Activated CD8-positive, alpha-beta memory T cell treated with anti-CD3 and anti-CD28 coated beads for 36 hours (primary cell): ENCODE measurements around the gene SLC6A17. TPM values are rescaled to one million over a fixed set of nuclear protein-coding genes. Genes with fewer than 3 reads are reported as not detected.

Experiments used
- CTCF ChIA-PET: fragments of 350-600 bp; sonication (Branson Sonifier 250); formaldehyde crosslinking; loops from one replicate; lab custom pipeline; 2021; ENCODE audit warnings: antibody characterized with exemption; lab: Charles Lee
- POLR2A ChIA-PET: fragments of 350-600 bp; sonication (Branson Sonifier 250); formaldehyde crosslinking; loops from one replicate; lab custom pipeline; 2021; ENCODE audit warnings: antibody characterized with exemption; lab: Charles Lee
- total RNA-seq, 2 experiments: library from RNA; stranded (reverse); gene quantifications; one replicate each; pipeline ENCODE4 v1.2.3, GENCODE V29; 2021

SLC6A17 gene
- total RNA-seq, 2 experiments from 2014 or later = 0.10 to 0.13 TPM

DNA sequence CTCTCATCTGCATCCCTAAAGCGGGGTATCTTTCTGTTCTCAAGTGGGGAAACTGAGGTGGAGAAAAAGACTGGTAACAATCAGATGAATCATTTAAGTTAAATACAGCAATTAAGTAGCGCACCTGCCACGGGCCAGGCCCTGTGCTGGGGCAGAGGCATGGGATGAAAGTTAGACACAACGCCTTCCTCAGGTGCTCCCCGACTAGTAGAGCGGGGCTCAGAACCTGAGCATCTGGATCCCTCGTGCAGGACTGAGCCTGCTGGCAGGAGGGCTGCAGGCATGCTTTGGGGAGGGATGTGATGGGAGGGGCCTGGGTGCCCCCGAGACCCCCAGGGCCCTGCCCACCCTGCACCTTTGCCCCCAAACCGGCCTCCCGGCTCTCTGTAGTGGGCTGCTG lies 44.9 kb downstream of the SLC6A17 start:
- CTCF ChIA-PET = interaction anchor here (2.6 kb wide), 1 partner anchor 265 kb away, joined by 17 read pairs; no protein-coding TSS in a partner anchor
- POLR2A ChIA-PET = no interaction called here

DNA sequence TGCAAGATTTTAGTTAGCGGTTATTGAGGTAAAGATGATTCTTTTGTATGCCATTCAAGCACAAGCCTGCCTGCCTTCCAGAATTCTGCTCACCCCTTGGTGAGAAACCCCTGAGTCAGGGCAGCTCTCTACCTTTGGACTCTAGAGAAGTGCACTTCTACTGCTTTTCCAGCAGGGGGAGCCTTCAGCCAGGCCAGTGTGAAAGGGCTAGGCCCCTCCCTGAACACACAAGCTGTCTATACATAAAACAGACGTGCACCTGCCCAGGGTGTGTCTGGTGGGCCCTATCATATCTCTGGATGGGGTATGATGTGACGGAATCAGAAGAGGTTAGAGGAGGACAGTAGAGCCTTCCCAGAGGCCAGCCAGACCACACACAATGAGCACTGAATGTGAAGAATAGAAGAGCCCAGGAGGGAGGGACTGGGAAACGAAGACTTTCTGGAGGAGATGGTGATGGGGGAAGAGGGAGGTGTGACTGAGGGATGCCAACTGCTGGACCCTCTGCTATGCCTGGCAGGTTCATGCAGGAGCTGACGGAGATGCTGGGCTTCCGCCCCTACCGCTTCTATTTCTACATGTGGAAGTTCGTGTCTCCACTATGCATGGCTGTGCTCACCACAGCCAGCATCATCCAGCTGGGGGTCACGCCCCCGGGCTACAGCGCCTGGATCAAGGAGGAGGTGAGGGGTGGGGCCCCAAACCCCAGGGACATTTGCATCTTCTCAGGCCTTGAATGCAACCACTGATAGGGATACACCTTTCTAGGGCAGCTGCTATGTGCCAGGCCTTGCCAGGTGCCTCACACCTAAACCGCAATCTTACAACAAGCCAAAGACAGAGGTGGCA lies 46.8 kb downstream of the SLC6A17 start:
- ChIA-PET POLR2A (no interaction called here), CTCF (interaction anchor here (0.6 to 2.6 kb wide), 19 partner anchors 10 to 311 kb away, joined by 3 to 17 read pairs (median 4); partner anchors contain the start of gene KCNC4)

DNA sequence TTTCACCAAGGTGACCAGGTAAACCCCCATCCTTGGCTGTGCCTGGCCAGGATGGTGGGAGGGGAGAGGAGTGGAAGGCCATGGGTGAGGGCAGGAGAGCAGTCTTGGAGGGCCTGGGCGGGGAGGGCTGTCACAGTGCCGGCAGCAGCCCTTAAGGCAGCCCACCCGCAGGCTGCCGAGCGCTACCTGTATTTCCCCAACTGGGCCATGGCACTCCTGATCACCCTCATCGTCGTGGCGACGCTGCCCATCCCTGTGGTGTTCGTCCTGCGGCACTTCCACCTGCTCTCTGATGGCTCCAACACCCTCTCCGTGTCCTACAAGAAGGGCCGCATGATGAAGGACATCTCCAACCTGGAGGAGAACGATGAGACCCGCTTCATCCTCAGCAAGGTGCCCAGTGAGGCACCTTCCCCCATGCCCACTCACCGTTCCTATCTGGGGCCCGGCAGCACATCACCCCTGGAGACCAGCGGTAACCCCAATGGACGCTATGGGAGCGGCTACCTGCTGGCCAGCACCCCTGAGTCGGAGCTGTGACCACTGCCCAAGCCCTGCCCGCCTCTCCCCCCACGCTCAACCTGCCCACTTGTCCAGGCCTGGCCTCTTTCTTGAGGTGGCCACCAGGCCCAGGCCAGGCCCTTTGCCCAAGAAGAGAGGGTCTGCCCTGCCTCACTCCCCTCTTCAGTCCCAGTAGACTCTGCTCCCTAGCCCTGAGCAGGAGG lies 47.8 kb downstream of the SLC6A17 start:
- CTCF ChIA-PET = interaction anchor here (0.6 to 2.6 kb wide), 10 partner anchors 9 to 272 kb away, joined by 3 to 17 read pairs (median 8); no protein-coding TSS in a partner anchor

DNA sequence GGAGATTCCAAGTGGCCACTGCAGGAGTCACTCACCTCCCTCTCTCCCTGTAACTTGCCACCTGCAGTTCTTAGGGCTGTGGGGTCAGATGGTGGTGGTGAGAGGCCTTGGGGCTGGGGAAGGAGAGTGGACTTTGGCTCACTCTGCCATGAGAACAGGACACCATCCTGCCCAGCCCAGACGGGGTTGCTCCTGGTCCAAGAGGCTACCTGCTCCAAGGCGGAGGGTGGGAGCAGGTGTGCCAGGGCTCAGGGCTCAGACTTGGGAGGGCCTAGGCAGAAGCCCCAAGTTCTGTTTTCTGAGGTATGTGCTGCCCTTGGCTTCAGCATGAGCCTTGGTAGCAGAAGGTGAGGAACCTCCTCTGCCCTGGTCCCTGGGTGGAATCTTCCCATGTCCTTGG lies 48.5 kb downstream of the SLC6A17 start:
- ChIA-PET POLR2A (no interaction called here), CTCF (interaction anchor here (0.6 to 2.6 kb wide), 3 partner anchors 24 to 114 kb away, joined by 3 to 17 read pairs (median 6); no protein-coding TSS in a partner anchor)

More for the DNA sequence above, 47.8 kb downstream of the SLC6A17 start:
- POLR2A ChIA-PET = no interaction called here

DNA sequence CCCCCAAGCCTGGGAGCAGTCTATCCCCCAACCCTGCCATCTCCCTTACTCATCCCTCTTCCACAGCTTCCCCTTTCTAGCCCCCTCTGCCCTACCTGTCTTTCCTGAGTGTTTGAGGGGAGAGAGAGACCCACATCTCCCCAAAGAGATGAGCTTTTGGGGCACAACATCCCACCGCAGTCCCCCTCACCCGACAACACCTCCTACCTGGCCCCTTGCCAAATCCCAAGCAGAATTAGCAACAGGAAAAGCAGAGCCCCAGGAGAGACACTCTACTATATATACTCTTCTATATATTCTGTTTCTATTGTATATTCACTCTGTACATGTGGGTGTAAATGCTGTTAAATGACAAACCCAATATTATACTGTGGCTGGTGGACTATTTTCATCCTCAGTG lies 49.9 kb downstream of the SLC6A17 start:
- CTCF ChIA-PET = interaction anchor here (1.0 to 5.3 kb wide), 3 partner anchors 112 to 296 kb away, joined by 3 to 48 read pairs (median 6); no protein-coding TSS in a partner anchor
- POLR2A ChIA-PET = interaction anchor here (0.7 kb wide), 1 partner anchor 10 kb away, joined by 3 read pairs; the partner anchor contains the start of gene KCNC4

DNA sequence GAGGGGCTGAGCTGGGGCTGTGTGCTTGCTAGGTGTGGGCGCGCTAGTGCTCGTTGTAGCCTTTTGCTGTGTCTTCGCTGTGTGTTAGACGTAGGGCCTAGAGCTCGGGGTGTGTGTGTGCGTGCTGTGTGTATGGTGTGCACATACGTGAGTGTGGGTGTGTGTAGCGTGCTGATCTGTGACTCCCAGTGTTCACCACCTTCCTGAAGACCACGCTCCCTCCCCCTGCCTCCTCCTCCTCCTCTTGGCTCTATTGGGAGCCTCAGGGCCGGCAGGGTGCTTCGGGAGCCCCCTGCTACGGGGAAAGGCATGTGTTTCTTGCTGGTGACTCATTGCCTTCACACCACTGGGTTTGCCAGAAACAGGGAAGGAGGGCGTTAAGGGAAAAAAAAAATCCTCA lies 50.4 kb downstream of the SLC6A17 start:
- ChIA-PET CTCF (interaction anchor here (1.0 to 5.3 kb wide), 3 partner anchors 112 to 295 kb away, joined by 3 to 51 read pairs (median 48); no protein-coding TSS in a partner anchor), POLR2A (interaction anchor here (0.7 kb wide), 1 partner anchor 9 kb away, joined by 3 read pairs; the partner anchor contains the start of gene KCNC4)

DNA sequence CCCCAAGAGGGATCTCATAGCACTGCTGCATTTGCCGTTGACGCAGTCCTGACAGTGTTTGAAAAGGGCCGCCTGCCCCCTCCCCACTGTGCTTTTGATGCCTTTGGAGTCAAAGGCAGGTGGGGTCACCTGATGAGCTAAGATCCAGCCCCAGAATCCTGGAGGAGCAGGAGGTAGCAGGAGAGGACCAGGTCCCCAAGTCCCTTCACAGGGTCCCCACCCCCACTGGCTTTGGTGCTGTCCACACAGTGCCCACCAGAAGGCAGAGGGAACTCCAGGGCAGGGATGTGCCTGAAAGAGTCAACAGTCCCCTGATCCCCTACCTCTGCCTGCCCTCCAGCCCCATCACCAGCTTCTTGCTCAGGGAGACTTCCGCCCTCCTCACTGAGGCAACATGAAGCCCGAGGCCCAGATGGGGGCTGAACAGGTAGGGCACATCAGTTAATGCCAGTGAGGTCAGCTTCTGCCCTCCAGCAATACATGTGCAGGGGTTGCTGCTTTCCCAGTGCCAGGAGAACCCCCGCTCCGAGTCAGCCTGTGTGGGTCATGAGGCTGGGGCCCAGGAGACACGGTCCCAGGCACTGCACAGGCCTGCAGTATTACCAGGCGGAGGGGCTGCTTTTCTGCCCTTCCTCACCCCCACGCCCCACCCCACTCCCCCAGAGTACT lies 51.0 kb downstream of the SLC6A17 start:
- CTCF ChIA-PET = interaction anchor here (0.9 to 5.3 kb wide), 7 partner anchors 9 to 295 kb away, joined by 3 to 51 read pairs (median 9); no protein-coding TSS in a partner anchor

DNA sequence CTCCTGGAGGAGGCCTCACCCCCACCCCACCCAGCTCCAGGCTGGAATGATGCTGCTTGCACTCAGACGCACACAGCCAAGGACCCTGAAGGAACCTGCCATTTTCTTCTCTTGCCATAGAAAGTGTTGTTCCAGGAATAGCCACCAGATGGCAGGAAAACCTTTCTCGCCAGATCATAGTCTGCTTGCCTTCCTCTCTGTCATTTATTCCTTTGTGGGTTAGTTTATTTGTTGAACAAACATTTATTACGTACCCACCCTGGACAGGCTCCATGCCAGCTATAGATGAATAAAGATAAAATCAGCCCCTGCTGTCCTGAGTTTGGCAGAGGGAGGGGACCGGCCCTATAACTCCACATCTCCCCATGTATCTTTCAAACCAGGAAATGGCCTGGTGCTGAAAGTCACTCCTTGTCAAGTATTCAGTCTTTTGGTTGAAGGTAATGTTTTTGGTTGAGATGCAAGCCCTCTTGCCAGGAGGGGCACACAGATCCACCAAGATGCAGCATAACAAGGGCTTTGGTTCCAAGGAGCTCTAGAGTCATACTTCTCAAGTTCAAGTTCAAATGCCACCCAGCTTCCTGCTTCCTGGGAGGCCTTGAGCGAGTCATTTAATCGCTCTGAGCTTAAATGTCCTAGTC lies 52.8 kb downstream of the SLC6A17 start:
- CTCF ChIA-PET = interaction anchor here (0.7 to 5.3 kb wide), 19 partner anchors 12 to 293 kb away, joined by 3 to 51 read pairs (median 5); no protein-coding TSS in a partner anchor

More for the DNA sequence above, 51.0 kb downstream of the SLC6A17 start:
- POLR2A ChIA-PET = interaction anchor here (0.7 kb wide), 1 partner anchor 9 kb away, joined by 3 read pairs; the partner anchor contains the start of gene KCNC4

DNA sequence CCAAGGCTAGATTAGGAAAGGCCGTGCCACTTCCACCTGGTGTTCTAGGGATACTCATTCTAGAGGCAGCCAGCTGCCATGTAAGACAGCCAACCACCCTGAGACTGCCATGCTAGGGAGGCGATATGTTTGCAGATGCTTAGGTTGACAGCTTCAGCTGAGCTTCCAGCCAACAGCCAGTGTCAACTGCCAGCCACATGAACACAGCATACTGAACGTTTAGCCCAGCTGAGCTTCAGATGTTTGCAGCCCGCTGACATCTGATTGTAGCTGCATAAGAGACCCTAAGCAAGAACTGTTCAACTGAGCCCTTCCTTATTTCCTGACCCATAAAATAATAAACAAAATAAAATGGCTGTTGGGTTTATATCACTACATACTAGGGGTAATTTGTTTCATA lies 54.9 kb downstream of the SLC6A17 start:
- ChIA-PET CTCF (interaction anchor here (4.4 to 5.3 kb wide), 3 partner anchors 108 to 291 kb away, joined by 24 to 51 read pairs (median 48); no protein-coding TSS in a partner anchor), POLR2A (no interaction called here)

More for the DNA sequence above, 52.8 kb downstream of the SLC6A17 start:
- POLR2A ChIA-PET = no interaction called here

DNA sequence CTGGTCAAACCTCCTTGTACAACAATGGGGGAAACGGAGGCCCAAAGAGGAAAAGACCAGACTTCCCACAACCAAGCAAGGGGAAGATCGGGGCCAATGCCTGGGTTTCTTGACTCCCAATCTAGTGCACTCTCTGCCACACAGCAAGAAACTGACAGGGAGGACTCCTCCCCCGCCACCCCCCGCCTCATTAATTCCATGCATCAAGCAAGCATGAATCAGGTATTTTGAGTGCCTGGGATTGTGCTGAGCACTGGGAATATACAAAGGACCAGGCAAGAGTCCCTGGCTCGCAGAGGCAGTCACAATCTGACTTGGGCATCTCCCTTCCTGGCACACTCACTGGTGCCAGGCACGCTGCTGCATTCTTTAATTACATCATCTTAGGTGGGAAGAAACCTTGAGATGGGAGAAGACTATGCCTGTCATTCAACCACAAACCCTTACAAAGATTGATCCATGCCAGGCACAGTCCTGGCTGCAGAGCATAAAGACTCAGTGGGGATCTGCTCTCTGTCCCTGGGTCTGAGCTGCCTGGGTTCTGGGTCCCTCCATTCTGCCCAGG lies 55.4 kb downstream of the SLC6A17 start:
- ChIA-PET POLR2A (no interaction called here), CTCF (interaction anchor here (3.5 to 5.3 kb wide), 5 partner anchors 9 to 290 kb away, joined by 14 to 132 read pairs (median 48); no protein-coding TSS in a partner anchor)

DNA sequence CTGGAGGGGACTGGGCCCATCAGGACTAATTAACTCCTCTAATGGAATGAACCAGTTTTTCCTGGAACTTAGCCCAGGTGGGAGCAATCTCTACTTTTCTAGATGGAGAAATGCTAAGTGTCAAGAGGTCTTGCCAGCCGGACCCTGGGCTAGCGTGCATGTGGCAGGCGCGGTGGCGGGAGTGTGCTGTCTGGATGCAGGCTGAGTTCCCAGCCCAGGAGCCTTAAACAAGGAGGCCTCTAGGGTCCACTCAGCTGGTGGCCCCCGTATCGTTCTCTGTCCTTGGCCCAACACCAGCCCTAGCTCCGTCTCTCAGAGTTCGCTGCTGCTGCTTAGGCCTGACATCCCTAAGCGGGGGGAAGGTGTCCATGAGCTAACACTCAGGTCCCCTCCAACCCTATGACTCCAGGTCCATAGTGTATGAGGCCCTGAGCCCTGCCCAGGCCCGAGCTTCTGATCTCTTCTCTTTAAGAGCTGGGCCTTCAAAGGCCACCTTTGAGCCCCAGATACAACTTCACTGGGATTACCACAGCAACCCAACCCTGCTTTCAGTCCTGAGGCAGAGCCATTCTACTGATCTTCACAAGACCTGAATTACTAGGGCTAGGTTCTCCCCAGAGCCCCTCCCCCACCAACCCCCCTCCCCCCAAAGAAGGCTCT lies 56.1 kb downstream of the SLC6A17 start:
- ChIA-PET CTCF (interaction anchor here (1.1 to 5.3 kb wide), 10 partner anchors 9 to 289 kb away, joined by 3 to 132 read pairs (median 12); partner anchors contain the start of gene RBM15), POLR2A (no interaction called here)

DNA sequence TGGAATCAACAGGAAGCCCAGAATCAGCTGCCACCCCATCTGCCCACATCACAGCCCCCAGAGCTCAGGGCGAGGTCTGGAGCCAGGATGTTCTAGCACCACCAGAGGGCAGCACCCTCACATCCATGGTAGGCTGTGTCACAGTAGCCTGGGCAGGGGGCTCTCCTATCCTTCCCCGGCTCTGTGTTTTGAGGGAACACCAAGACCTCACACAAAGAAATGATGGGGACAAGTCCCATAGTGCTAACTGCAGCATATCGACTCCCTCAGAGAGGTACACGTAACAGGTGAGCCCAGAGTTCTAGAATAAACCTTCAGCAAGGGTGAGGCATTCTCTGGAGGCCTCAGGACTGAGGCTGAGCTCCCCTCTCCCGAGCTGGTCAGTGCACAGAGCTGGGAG lies 57.5 kb downstream of the SLC6A17 start:
- ChIA-PET CTCF (interaction anchor here (0.6 to 5.3 kb wide), 34 partner anchors 9 to 288 kb away, joined by 3 to 132 read pairs (median 5); partner anchors contain the start of gene RBM15), POLR2A (interaction anchor here (0.6 to 2.1 kb wide), 3 partner anchors 101 to 131 kb away, joined by 3 to 7 read pairs (median 3); partner anchors contain the start of gene RBM15)

DNA sequence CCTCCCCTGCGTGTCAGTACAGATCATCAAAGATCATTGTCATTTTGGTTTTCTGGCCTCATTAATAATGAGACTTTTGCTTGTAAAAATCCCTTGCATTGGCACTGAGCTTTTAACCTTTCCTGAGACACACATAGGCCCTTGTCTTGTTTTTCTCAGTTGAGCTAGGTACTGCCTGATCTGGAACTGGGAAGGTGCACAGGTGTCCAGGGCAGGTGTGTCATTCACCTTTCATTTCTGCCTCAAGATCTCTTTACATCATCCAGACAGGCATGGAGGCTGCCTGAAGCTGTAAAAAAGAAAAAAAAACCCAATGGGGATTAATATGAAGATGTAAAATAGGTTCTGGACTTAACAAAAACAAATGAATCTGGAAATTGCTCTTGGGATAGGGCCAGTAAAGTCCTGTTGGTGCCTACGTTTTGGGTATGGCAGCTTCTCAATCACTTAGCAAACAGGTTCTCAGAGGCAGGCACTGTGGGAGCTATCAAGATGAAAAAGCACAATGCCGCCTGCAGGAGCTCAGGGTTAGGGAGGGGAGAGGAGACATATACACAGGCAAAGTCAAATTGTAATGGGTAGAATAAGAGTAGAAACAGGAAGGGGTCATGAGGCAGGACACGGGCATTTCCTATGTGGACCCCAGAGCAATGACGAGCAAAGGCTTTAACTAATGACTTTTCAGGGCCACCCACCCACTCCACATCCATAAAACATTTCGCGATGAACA lies 58.8 kb downstream of the SLC6A17 start:
- CTCF ChIA-PET = interaction anchor here (0.9 to 5.3 kb wide), 14 partner anchors 12 to 287 kb away, joined by 3 to 132 read pairs (median 6); partner anchors contain the start of gene RBM15
- POLR2A ChIA-PET = interaction anchor here (1.1 to 2.1 kb wide), 2 partner anchors 104 to 252 kb away, joined by 4 to 7 read pairs; no protein-coding TSS in a partner anchor

DNA sequence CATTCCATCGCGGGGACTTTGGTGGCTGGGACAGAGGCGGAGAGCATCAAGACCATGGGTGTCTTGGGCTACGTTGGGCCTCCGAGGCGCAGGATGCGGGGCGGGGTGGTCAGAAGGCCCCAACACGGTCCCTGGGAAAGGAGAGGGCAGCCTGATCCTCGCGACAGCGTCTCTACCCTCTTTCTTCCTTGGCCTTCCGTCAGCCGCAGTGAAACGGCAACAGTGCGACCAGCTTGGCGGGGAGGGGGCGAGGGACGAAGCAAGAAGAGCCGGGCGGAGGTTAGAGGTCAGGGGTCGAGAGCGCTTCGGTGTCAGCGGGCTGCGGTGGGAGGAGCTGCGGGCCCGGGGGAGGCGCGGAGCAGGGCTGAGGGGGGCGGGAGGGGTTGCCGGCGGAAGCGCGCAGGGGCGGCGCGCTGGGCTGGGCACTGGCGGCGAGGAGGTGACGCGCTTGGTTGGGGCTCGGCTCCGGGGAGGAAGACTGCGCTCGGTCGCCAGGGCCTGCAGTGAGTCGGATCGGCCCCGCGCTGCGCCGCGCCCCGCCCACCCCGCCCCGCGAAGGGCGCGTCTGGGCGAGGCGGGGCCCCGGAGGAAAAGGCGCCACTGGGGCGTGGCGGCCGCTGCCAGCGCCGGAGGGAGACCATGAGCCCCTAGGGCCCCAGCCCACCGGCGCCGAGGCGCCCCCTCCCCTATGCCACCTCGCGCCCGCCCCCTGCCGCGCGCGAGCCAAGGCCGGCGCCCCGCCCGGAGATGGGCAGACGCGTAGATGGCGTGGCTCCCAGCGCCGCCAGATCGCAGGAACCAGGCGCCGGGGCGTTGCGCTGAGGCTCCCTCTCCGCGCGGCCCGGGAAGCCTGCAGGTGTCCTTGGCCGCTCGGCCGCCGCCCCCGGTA lies 59.7 kb downstream of the SLC6A17 start, which contains the start of gene KCNC4:
TSS of gene KCNC4 (plus strand) at position 600 of the 889 bp plus-strand sequence. CDS start 1,186 bp downstream, outside the sequence.
- ChIA-PET CTCF (interaction anchor here (0.9 to 5.3 kb wide), 10 partner anchors 14 to 286 kb away, joined by 3 to 132 read pairs (median 6); partner anchors contain the start of gene RBM15), POLR2A (interaction anchor here (0.6 to 3.3 kb wide), 3 partner anchors 9 to 251 kb away, joined by 3 to 23 read pairs (median 4); partner anchors contain the start of gene RBM15)
